GM06990 (cell line): ENCODE data around the gene FKBP1B.

Source experiments
- DNase-seq: peaks from one replicate; pipeline ENCODE4 v3.0.0-alpha.2; 2011; ENCODE audit not compliant: insufficient read length; ENCODE audit errors: extremely low read depth
- H3K27me3 ChIP-seq: replicated peaks from 2 replicates; pipeline ENCODE4 v1.6.0; 2011; ENCODE audit warnings: low read length; ENCODE audit not compliant: control insufficient read depth, insufficient read depth
- H3K36me3 ChIP-seq: 2 replicates; pipeline ENCODE4 v1.5.1; 2011; ENCODE audit warnings: low read length; ENCODE audit not compliant: control insufficient read depth, insufficient read depth
- H3K4me3 ChIP-seq: replicated peaks from 2 replicates; pipeline ENCODE4 v1.5.1; 2011; ENCODE audit warnings: low read depth, mild to moderate bottlenecking, control low read depth, low read length
- CTCF ChIP-seq: IDR thresholded peaks from 2 replicates; pipeline ENCODE4 v1.5.1; 2011; ENCODE audit warnings: low read length, control low read depth, mild to moderate bottlenecking, inconsistent platforms; ENCODE audit not compliant: insufficient read depth, poor library complexity, severe bottlenecking

The FKBP1B gene

DNA sequence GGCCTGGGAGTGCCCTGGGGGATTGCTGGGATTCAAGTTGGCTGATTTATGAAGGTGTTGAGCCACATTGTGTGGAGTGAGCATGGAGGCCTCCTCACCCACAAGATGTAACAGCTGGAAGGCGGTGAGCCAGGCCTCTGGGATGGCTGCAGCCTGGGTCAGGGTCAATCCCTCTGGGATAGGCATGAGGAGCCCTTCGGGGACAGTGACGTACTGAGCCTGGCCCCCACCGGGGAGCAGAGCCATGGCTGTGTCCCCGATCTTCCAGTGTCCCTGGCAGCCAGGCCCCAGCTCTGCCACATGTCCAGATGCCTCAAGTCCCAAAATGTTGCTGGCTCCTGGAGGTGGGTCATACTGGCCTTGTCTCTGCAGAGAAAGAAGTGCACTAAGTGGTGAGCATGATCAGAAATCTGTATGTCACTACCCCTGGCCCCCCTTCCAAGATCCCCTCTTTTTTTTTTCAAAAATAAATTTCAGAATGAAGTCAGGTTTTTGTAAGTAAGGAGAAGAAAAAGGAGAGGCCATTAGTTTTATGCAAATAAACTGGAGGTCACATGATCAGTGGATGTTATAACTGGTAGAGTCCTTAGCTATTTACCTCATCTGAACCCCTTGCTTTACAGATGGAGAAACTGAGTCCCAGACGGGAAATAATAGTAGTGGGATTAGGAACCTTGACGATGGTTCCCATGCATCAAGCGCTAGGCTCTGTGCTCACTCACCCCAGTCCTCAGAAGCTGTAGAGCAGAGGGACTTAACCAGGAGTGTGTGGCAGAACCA lies 33.4 kb downstream of the FKBP1B start:
- H3K27me3 ChIP-seq, result no peaks in the 10 kb centered on the region
- no peak for TF ChIP-seq CTCF
- H3K36me3 ChIP-seq, result peaks cover 3% of the 10 kb centered on the region
- DNase-seq, result no peak
- peak overlapping the region; percentile 77 for H3K4me3 ChIP-seq

DNA sequence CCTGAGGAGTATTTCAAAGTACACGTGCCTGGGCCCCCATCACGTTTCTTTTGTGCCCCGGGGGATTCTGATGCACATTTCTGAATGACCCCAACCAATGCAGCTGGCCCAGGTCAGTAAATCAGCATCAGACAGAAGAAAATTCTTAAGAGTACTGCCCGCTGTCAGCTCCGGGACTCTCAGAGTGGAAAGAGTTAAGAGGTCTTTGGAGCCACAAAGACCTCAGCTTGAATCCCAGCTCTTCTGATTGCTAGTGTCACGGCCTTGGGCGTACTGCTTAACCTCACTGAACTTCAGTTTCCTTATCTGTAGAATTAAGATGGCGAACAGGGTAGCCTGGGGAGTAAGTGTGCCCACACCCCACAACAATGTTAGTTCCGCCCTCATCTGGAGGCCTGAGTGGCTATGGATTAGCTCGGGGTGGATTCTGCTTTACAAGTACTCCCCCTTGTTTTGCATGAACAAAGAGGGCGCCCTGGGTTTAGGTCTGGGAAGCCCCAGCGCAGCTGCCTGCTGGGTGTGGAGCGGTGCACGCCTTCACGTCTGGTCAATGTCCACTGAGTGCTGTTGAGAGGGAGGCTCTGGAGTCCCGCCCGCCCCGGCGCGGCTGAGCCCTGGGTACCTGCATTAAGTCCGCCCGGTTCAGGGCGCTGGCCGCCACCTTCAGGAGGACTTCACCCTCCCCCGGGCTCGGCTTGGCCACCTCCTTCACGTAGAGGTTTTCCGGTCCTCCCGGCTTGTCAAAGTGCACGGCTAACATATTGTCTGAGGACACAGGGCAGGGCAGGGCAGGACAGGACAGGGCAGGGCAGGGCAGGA lies 34.2 kb downstream of the FKBP1B start:
- peak; percentile 86 for DNase-seq
- peak overlapping the region; percentile 77 for H3K4me3 ChIP-seq
- no peak for TF ChIP-seq CTCF

DNA sequence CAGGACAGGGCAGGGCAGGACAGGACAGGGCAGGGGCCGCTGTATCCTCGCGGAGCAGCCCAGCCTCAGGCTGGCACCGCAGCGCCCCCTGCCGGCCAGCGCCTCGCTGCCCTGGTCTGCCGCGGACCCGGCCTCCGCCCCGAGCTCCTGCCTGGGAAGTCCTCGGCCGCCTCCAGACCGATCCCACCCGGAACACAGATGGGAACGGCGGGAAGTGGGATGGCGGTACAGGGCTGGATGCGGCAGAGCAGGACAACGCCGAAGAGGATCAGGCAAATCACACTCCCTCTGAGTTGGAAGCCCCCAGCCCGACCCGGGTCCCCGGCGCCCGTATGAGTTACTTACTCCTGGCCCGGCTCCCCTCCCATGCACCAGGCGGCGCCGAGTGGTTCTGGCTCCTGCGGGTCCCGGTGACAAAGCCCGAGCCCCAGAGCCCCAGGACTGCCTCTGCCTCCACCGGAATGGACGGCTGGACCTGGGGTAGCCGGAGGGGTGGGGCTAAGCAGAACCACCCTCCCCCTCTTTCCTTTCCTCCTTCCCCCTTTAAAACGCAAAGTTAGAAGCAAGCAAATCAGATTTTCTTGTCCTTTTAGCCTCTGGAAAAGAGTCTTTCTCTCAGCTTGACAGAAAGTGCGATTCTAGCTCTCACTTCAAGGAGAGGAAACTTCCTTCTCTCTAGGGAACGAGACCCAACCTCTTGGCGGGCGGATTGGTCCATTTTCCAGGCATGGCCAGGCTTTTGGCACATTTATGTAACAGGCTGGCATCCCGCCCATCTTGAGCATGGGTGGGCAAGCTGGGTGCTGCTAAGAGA lies 35.1 kb downstream of the FKBP1B start, which contains the start of gene TP53I3:
Gene TP53I3, minus strand, starts transcription at position 449 of the 814 bp plus-strand sequence. CDS start 508 bp downstream, outside the sequence.
- DNase-seq, result peak; percentile 88
- Histone ChIP-seq H3K27me3 (no peaks in the 10 kb centered on the region), H3K36me3 (peaks cover 3% of the 10 kb centered on the region), H3K4me3 (peak within 1 kb of the TSS; percentile 77)
- TF ChIP-seq CTCF, result peak; percentile 28

More for the DNA sequence above, 34.2 kb downstream of the FKBP1B start:
- no peaks in the 10 kb centered on the region for H3K27me3 ChIP-seq
- peaks cover 3% of the 10 kb centered on the region for H3K36me3 ChIP-seq

- Histone ChIP-seq H3K4me3 (peak overlapping the region; percentile 77), H3K36me3 (peaks cover 3% of the 10 kb centered on the region), H3K27me3 (no peaks in the 10 kb centered on the region)
- no peak for TF ChIP-seq CTCF
- no peak for DNase-seq
These were observed 35.6 kb downstream of the FKBP1B start for GRCh38 chr2:24085200-24085489.

DNA sequence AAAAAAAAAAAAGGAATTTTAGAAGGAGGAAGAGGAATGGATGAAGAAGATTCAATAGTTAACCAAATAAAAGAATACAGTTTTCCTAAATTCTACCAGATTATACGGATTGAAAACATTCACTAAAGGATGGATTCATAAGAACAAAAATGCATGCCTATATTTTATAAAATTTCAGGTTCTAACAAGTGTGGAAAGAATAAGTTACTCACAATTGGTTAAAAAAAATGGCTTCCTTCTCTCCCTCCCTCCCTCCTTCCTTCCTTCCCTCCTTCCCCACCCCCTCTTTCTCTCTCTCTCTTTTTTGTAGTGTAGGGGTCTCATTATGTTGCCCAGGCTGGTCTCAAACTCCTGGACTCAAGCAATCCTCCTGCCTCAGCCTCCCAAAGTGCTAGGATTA lies 36.7 kb downstream of the FKBP1B start:
- TF ChIP-seq CTCF, result no peak
- DNase-seq, result no peak
- H3K36me3 ChIP-seq, result peaks cover 3% of the 10 kb centered on the region

More for the DNA sequence above, 36.7 kb downstream of the FKBP1B start:
- no peaks in the 10 kb centered on the region for H3K27me3 ChIP-seq
- H3K4me3 ChIP-seq, result no peak overlapping the region
